Gastrocnemius medialis (tissue), 4 donors: ENCODE measurements around the gene CCDC195. TPM values are rescaled to one million over a fixed set of nuclear protein-coding genes. Genes with fewer than 3 reads are reported as not detected.

Source experiments
- ATAC-seq, 2 donors: fragments of 150-250 bp; one replicate each; pipeline ENCODE4 v1.9.1; 2016
- DNase-seq, 2 donors: peaks; one replicate each; pipeline ENCODE4 v3.0.0-alpha.2; 2019
- H3K27ac ChIP-seq, 4 donors: fragments of 200-600 bp; sonication (generic); 1 replicate in 1 of 4; 2 replicates in 3 of 4; pipeline ENCODE4 v1.5.1; 2016 to 2018; ENCODE audit warnings: mild to moderate bottlenecking in 2 of 4, moderate library complexity in 1 of 4
- H3K27me3 ChIP-seq, 3 donors: fragments of 200-600 bp; sonication (generic) in 2 of 3; 1 replicate in 1 of 3; 2 replicates in 2 of 3; pipeline versions ENCODE4 v1.5.1 to v1.6.0; 2016 to 2019; ENCODE audit warnings: mild to moderate bottlenecking in 1 of 3, moderate library complexity in 1 of 3
- H3K36me3 ChIP-seq, 2 donors: fragments of 200-600 bp; sonication (generic) in 1 of 2; one replicate each; pipeline ENCODE4 v1.5.1; 2017 to 2018
- H3K4me1 ChIP-seq, 2 donors: fragments of 200-600 bp; sonication (generic) in 1 of 2; one replicate each; pipeline ENCODE4 v1.5.1; 2016 to 2017; ENCODE audit warnings: mild to moderate bottlenecking in 2 of 2
- H3K4me3 ChIP-seq, 4 donors: fragments of 200-600 bp; sonication (generic) in 3 of 4; 1 replicate in 1 of 4; 2 replicates in 3 of 4; pipeline ENCODE4 v1.5.1; 2016 to 2019; ENCODE audit warnings: mild to moderate bottlenecking in 2 of 4
- H3K9me3 ChIP-seq, 3 donors: fragments of 200-600 bp; sonication (generic) in 2 of 3; 1 replicate in 1 of 3; 2 replicates in 2 of 3; pipeline ENCODE4 v1.5.1; 2016 to 2019
- POLR2A ChIP-seq, 2 donors: fragments of 450-650 bp; IDR thresholded peaks; one replicate each; pipeline ENCODE4 v1.6.1; 2017; ENCODE audit warnings: antibody characterized with exemption in 2 of 2, mild to moderate bottlenecking in 2 of 2, moderate library complexity in 2 of 2
- in situ Hi-C, 4 donors: fragments of 200-750 bp; cut with MboI; loops; one replicate each; pipeline versions ENCODE4 v1.15.0 to v1.8.0; 2017; ENCODE audit warnings: low sequenced_read_pairs in 4 of 4
- intact Hi-C: fragments of 100-400 bp; cut with DNase I; formaldehyde crosslinking; loops from one replicate; pipeline ENCODE4 v1.15.1; 2023; ENCODE audit warnings: low total_unique reads
- total RNA-seq, 4 donors: library from RNA; depleted of rRNA; stranded (reverse); fragments of >200 nt; gene quantifications; one replicate each; pipeline versions ENCODE4 v1.1.0 to v1.2.3, GENCODE V29; 2016
- TF ChIP-seq, protein P1 (sequence below), 5 experiments: fragments of 450-650 bp in 3 of 5; fragments of 200-600 bp in 2 of 5; sonication (generic) in 2 of 5; IDR thresholded peaks in 4 of 5; conservative IDR thresholded peaks in 1 of 5; 1 replicate in 4 of 5; 2 replicates in 1 of 5; pipeline ENCODE4 v1.5.1; 2016 to 2019; ENCODE audit warnings: antibody characterized with exemption in 5 of 5, mild to moderate bottlenecking in 3 of 5, moderate library complexity in 3 of 5

CCDC195 gene
- total RNA-seq, 4 donors from 2014 or later: not detected

DNA sequence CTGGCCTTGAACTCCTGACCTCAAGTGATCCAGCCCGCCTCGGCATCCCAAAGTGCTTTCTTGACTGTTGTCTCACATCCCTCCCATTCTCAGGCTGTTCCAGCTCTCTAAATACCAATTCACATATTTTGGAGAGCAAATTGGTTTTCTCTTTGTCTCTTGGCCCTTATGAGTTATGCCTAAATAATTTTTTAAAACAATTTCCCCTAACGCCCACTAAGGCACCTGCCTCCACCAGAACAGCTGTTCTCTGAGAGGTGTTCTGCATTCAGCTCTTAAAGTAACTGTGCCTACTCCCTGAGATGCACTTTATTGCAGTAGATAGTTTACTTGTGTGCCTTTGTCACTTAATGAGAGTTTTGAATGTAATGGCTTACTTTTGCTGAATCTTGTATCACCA, 6.9 kb downstream of the CCDC195 start:
- H3K27ac ChIP-seq: no peak overlapping the region

DNA sequence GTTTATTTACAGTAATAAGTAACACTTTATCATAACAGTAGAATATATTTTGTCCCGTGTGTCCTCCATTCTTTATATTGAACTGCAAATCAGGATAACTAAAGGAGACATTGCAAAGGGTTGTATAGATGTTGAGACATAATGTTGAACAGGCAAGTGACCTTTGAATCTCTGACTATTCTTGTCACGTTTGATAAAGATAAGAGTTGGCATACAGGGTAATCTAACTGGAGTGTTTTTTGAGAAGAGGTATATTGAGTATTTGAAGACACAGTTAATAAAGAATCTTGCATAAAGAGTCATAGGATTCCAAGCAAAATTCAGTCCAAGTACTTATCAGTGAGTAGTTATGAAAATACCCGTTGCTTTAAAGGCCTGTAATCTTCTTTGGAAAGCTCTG, 21.7 kb downstream of the CCDC195 start:
- no peaks in the 10 kb centered on the region for H3K9me3 ChIP-seq
- TF ChIP-seq POLR2A (IDR thresholded peaks at IDR 0.05): no peak
- TF ChIP-seq, protein P1, sequence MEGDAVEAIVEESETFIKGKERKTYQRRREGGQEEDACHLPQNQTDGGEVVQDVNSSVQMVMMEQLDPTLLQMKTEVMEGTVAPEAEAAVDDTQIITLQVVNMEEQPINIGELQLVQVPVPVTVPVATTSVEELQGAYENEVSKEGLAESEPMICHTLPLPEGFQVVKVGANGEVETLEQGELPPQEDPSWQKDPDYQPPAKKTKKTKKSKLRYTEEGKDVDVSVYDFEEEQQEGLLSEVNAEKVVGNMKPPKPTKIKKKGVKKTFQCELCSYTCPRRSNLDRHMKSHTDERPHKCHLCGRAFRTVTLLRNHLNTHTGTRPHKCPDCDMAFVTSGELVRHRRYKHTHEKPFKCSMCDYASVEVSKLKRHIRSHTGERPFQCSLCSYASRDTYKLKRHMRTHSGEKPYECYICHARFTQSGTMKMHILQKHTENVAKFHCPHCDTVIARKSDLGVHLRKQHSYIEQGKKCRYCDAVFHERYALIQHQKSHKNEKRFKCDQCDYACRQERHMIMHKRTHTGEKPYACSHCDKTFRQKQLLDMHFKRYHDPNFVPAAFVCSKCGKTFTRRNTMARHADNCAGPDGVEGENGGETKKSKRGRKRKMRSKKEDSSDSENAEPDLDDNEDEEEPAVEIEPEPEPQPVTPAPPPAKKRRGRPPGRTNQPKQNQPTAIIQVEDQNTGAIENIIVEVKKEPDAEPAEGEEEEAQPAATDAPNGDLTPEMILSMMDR (IDR thresholded peaks at IDR 0.05 in 4 of 5, conservative IDR thresholded peaks at IDR 0.05 in 1 of 5): no peak
- H3K4me3 ChIP-seq: no peak overlapping the region
- no peaks in the 10 kb centered on the region for H3K36me3 ChIP-seq
- in situ Hi-C loops: no loop called here
- no peaks in the 10 kb centered on the region for H3K4me1 ChIP-seq
- intact Hi-C loops: no loop called here
- H3K27me3 ChIP-seq: no peaks in the 10 kb centered on the region
- H3K27ac ChIP-seq: no peak overlapping the region
- ATAC-seq (no peak), DNase-seq (no peak)

More for the DNA sequence above, 6.9 kb downstream of the CCDC195 start:
- intact Hi-C loops (no loop called here), in situ Hi-C loops (no loop called here)
- no peaks in the 10 kb centered on the region for H3K9me3 ChIP-seq
- H3K4me1 ChIP-seq: no peaks in the 10 kb centered on the region
- no peak for ATAC-seq
- no peak for TF ChIP-seq POLR2A (IDR thresholded peaks at IDR 0.05)
- TF ChIP-seq, protein P1 (IDR thresholded peaks at IDR 0.05 in 4 of 5, conservative IDR thresholded peaks at IDR 0.05 in 1 of 5): no peak
- no peak for DNase-seq
- H3K27me3 ChIP-seq: no peaks in the 10 kb centered on the region
- no peak overlapping the region for H3K4me3 ChIP-seq
- H3K36me3 ChIP-seq: no peaks in the 10 kb centered on the region

DNA sequence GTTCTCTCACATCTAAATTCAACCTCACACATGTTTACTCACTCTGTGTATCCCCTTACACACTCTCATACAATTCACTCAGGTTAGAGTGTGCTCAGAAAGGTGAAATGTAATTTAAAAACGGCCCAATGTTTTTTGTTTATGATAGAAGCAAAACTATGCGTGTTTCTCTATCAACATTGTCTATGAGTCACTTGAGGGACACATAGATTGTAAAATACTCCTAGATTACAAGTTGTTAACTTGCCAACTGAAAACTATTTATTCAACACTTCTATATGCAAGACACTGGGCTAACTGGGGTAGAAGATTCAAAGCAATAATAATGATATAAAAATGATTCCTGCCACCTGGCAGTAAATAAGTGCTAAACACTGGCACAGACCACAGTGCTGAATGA, 24.6 kb downstream of the CCDC195 start:
- Histone ChIP-seq H3K27ac (no peak overlapping the region), H3K27me3 (no peaks in the 10 kb centered on the region), H3K9me3 (no peaks in the 10 kb centered on the region), H3K36me3 (no peaks in the 10 kb centered on the region), H3K4me1 (no peaks in the 10 kb centered on the region), H3K4me3 (no peak overlapping the region)
- ATAC-seq (no peak), DNase-seq (no peak)
- in situ Hi-C loops: no loop called here
- intact Hi-C loops: no loop called here
- TF ChIP-seq, protein P1 (IDR thresholded peaks at IDR 0.05 in 4 of 5, conservative IDR thresholded peaks at IDR 0.05 in 1 of 5): no peak
- TF ChIP-seq POLR2A (IDR thresholded peaks at IDR 0.05): no peak

DNA sequence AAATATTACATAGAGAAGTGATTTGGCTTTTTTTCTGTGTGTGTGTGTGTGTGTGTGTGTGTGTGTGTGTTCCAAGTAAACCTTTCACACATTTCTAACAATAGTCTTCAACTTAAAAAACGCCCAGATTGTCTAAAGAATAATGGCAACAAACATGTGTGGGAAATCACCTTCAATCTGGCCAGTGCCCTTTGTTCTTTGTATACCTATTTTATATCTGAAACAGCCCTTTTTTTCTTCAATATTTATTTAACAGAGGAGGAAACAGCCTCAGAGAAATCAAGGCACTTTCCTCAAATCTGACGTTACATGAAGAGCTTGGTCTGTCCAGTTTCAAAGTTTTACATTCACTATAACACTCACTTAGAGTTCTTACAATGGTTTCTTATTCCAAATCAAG, 25.3 kb downstream of the CCDC195 start:
- DNase-seq (no peak), ATAC-seq (no peak)
- Histone ChIP-seq H3K36me3 (no peaks in the 10 kb centered on the region), H3K27ac (no peak overlapping the region), H3K4me3 (no peak overlapping the region), H3K4me1 (no peaks in the 10 kb centered on the region), H3K9me3 (no peaks in the 10 kb centered on the region), H3K27me3 (no peaks in the 10 kb centered on the region)
- in situ Hi-C loops: no loop called here
- no peak for TF ChIP-seq POLR2A (IDR thresholded peaks at IDR 0.05)
- TF ChIP-seq, protein P1 (IDR thresholded peaks at IDR 0.05 in 4 of 5, conservative IDR thresholded peaks at IDR 0.05 in 1 of 5): no peak
- intact Hi-C loops: no loop called here

DNA sequence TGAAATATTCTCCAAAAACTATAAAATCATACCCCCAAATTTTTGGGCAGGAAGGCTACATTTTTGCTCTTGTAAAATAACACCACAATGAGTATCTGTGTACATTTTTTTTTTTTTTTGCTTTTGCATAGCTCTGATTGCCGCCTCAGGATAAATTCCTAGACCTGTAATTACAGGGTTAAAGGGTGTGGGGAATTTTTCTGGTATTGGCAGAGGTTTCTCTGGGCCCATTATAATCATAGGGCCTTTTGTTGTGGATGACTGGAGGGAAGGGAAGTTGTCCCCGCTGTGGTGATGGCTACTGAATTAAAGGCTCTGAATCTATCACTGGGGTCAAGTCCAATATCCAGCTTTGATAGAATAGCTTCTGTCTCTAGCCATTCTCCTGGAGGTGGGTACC, 26.6 kb downstream of the CCDC195 start:
- intact Hi-C loops: no loop called here
- Histone ChIP-seq H3K27ac (no peak overlapping the region), H3K36me3 (no peaks in the 10 kb centered on the region), H3K4me3 (no peak overlapping the region), H3K4me1 (no peaks in the 10 kb centered on the region), H3K27me3 (no peaks in the 10 kb centered on the region), H3K9me3 (no peaks in the 10 kb centered on the region)
- in situ Hi-C loops: no loop called here
- no peak for TF ChIP-seq POLR2A (IDR thresholded peaks at IDR 0.05)
- TF ChIP-seq, protein P1 (IDR thresholded peaks at IDR 0.05 in 4 of 5, conservative IDR thresholded peaks at IDR 0.05 in 1 of 5): no peak
- ATAC-seq (no peak), DNase-seq (no peak)
